Lower lobe of right lung (tissue), 2 donors: ENCODE results near the gene GOLGA8J. TPM values are rescaled to one million over a fixed set of nuclear protein-coding genes. Genes with fewer than 3 reads are reported as not detected.
"Not testable (repeated sequence)": the region's sequence is repeated elsewhere in the genome, so short reads cannot be mapped to it uniquely, and the experiment has no call there.

ENCODE experiments used
- ATAC-seq, 2 donors: fragments of 200-7000 bp; cut with Tn5 transposase; one replicate each; pipeline ENCODE4 v1.9.1; 2020 to 2022; ENCODE audit warnings: mild to moderate bottlenecking in 2 of 2, moderate library complexity in 2 of 2
- DNase-seq: peaks from one replicate; pipeline ENCODE4 v3.0.0-alpha.2; 2020
- H3K27ac ChIP-seq: fragments of 200-600 bp; one replicate; pipeline ENCODE4 v1.8.0; 2022
- H3K27me3 ChIP-seq: fragments of 200-600 bp; one replicate; pipeline ENCODE4 v1.8.0; 2022; ENCODE audit warnings: low read depth
- H3K36me3 ChIP-seq: fragments of 200-600 bp; one replicate; pipeline ENCODE4 v1.8.0; 2022; ENCODE audit warnings: mild to moderate bottlenecking
- H3K4me1 ChIP-seq: fragments of 200-600 bp; one replicate; pipeline ENCODE4 v1.8.0; 2022
- H3K4me3 ChIP-seq: fragments of 200-600 bp; one replicate; pipeline ENCODE4 v1.8.0; 2022; ENCODE audit warnings: mild to moderate bottlenecking
- H3K9me3 ChIP-seq: fragments of 200-600 bp; one replicate; pipeline ENCODE4 v1.8.0; 2022
- CTCF ChIP-seq: fragments of 200-600 bp; IDR thresholded peaks from one replicate; pipeline ENCODE4 v1.8.0; 2022; ENCODE audit warnings: antibody characterized with exemption, mild to moderate bottlenecking
- intact Hi-C: fragments of 100-400 bp; cut with DNase I; formaldehyde crosslinking; loops from one replicate; pipeline ENCODE4 v1.11.0; 2022
- total RNA-seq: library from RNA; stranded (reverse); fragmentation: NEBNext Ultra II Directional; extraction: Animal tissue kit (Norgen Biotek cat#: 25700); gene quantifications from one replicate; pipeline ENCODE4 v1.2.1, GENCODE V29; 2021
- donor health status: DM: no; HTN: yes; CAD: no; lungs with severe emphysema.

GOLGA8J gene
- total RNA-seq, 1 donor from 2014 or later = 0.59 TPM

DNA sequence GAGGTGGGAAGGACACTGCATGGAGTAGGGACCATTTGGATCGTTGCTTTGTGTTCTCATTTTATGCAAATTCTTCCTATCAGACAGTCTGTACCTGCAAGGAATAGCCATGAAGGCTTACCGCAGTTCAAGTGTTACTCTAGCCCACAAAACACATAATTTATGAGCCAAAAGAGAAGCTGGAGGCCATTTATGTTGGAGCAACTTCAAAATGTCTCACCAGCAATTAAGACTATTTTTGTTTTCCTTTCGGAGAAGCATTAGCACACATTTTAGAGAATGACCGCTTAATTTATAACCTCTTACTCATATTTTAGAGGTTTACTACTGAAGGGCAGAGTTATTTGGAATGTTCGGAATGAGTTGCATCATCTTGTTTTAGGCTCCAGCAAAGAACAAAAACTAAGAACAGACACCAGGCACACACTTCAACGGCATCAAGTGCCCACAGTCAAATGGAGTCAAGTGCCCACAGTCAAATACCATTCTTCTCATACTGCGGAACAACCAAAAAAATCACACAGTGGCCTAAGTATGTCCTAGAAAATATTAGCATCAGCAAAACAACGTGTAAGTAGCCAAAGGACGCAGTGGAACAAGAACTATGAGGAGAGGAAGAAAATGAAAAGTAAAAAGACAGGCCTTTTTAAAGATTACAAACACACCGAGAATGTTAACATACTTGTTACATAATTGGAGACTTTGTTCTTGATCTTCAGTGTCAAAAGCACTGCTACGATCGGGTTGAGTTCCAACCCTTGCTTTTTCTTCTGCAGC lies 17.5 kb upstream of the GOLGA8J start:
- no peaks in the 10 kb centered on the region for H3K9me3 ChIP-seq
- H3K4me3 ChIP-seq = no peak overlapping the region
- peaks cover 3% of the 10 kb centered on the region for H3K4me1 ChIP-seq
- no peaks in the 10 kb centered on the region for H3K36me3 ChIP-seq
- DNase-seq (no peak), ATAC-seq (peak; percentile 92 to 94)
- intact Hi-C loops = no loop called here
- TF ChIP-seq CTCF = no peak
- no peaks in the 10 kb centered on the region for H3K27me3 ChIP-seq
- H3K27ac ChIP-seq = peak overlapping the region; percentile 67

GRCh38 chr15:30068326-30068725 lies 14.4 kb upstream of the GOLGA8J start:
- no peak overlapping the region for H3K27ac ChIP-seq
- intact Hi-C loops = no loop called here

DNA sequence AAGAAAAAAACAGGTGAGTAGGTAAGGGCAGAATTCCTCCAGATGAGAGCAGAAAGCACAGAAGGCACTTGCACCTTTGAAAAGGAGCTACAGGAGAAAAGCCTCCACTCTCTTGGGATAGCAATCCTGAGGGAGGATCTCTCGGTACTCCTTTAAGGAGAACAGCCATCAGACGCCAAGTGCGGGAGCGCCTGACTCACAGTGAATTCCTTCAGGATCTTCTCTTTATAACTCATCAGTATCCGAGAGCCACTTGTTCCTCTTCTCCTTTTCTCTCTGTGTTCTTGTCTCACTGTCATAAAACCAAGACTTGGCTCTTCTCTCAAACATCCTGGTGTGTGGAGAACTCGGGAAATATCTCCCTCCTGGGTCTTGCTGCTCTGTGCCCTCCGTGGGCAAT lies 10.1 kb upstream of the GOLGA8J start:
- Histone ChIP-seq H3K27ac (no peak overlapping the region), H3K27me3 (no peaks in the 10 kb centered on the region), H3K9me3 (no peaks in the 10 kb centered on the region), H3K4me1 (no peaks in the 10 kb centered on the region), H3K4me3 (no peak overlapping the region), H3K36me3 (no peaks in the 10 kb centered on the region)
- no peak for TF ChIP-seq CTCF
- intact Hi-C loops = no loop called here
- DNase-seq = no peak
- no peak for ATAC-seq

More at GRCh38 chr15:30068326-30068725, 14.4 kb upstream of the GOLGA8J start:
- H3K9me3 ChIP-seq = no peaks in the 10 kb centered on the region
- DNase-seq = no peak
- no peak for TF ChIP-seq CTCF
- no peak for ATAC-seq
- no peak overlapping the region for H3K4me3 ChIP-seq
- no peaks in the 10 kb centered on the region for H3K27me3 ChIP-seq
- H3K4me1 ChIP-seq = peaks cover 3% of the 10 kb centered on the region
- H3K36me3 ChIP-seq = no peaks in the 10 kb centered on the region

- no peak for DNase-seq
- H3K4me3 ChIP-seq = no peak overlapping the region
- ATAC-seq = peak; percentile 41 to 55
- no peaks in the 10 kb centered on the region for H3K27me3 ChIP-seq
- no peak overlapping the region for H3K27ac ChIP-seq
- H3K36me3 ChIP-seq = no peaks in the 10 kb centered on the region
- no peaks in the 10 kb centered on the region for H3K4me1 ChIP-seq
- intact Hi-C loops = no loop called here
- TF ChIP-seq CTCF = no peak
- H3K9me3 ChIP-seq = no peaks in the 10 kb centered on the region
Measured at GRCh38 chr15:30073915-30074314, 8.8 kb upstream of the GOLGA8J start.

GRCh38 chr15:30080816-30081215 lies 1.9 kb upstream of the GOLGA8J start:
- H3K27ac ChIP-seq, DNase-seq, H3K4me1 ChIP-seq, H3K27me3 ChIP-seq, intact Hi-C loops, H3K4me3 ChIP-seq, H3K36me3 ChIP-seq, H3K9me3 ChIP-seq, ATAC-seq: not testable (repeated sequence)

- H3K4me1 ChIP-seq, H3K27ac ChIP-seq, intact Hi-C loops, H3K27me3 ChIP-seq, H3K4me3 ChIP-seq, H3K36me3 ChIP-seq, H3K9me3 ChIP-seq, DNase-seq, ATAC-seq: not testable (repeated sequence)
Measured at GRCh38 chr15:30097827-30098226, 15.1 kb downstream of the GOLGA8J start.

GRCh38 chr15:30102890-30103289 lies 20.1 kb downstream of the GOLGA8J start:
- ATAC-seq = peak in 1 of 2 donors; percentile 16

DNA sequence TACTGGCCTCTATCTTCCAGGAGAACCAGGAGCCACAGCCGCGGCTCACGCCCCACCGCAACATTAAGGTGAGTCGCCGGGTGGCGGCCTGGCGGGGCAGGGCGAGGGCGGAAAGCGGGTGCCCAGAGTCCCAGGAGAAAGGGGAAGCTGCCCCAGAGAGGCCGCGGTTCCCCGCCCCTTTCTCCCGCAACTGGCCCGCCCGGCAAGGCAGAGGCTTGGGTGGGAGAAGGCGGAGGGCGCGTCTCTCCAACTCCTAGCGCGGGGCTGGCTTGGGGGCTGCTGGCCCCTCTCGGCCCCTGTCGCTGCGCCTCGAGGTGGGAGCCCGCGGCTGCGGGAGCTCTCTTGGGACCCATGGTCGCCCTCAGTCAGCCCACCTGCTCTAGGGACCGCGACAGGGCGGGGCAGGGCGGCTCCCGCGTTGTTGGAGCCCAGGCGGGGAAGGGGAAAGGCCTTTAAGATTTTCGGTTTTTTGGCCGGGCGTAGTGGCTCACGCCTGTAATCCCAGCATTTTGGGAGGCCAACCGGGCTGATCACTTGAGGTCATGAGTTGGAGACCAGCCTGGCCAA lies 21.3 kb downstream of the GOLGA8J start:
- DNase-seq, H3K27ac ChIP-seq, H3K9me3 ChIP-seq, intact Hi-C loops, H3K36me3 ChIP-seq, H3K4me1 ChIP-seq, H3K27me3 ChIP-seq: not testable (repeated sequence)
- H3K4me3 ChIP-seq = peak overlapping the region; percentile 27
- peak; percentile 94 to 95 for ATAC-seq

More at GRCh38 chr15:30102890-30103289, 20.1 kb downstream of the GOLGA8J start:
- H3K4me1 ChIP-seq, H3K9me3 ChIP-seq, DNase-seq, H3K36me3 ChIP-seq, intact Hi-C loops, H3K27ac ChIP-seq, H3K27me3 ChIP-seq, H3K4me3 ChIP-seq: not testable (repeated sequence)

DNA sequence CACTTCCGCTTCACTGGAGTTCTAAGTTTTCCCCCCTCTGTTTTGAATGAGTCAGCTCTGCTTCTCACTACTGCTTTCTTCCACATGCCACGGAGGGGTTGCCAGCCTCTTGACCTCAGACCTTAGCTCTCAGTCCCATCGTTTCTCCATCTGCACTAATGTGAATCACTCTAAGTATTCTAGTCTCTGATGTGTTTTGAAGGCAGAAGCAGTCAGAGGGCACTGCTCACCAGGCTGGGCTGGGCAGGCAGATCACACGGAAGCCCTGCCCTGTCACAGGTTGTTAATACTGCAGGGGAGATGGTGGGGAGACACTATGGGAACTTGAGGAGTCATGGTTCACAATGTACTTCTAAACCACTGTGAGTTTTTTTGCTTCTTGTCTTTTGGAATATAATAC lies 27.8 kb downstream of the GOLGA8J start:
- H3K4me3 ChIP-seq, H3K27me3 ChIP-seq, H3K4me1 ChIP-seq, H3K36me3 ChIP-seq, ATAC-seq, H3K9me3 ChIP-seq, DNase-seq, intact Hi-C loops, H3K27ac ChIP-seq: not testable (repeated sequence)

DNA sequence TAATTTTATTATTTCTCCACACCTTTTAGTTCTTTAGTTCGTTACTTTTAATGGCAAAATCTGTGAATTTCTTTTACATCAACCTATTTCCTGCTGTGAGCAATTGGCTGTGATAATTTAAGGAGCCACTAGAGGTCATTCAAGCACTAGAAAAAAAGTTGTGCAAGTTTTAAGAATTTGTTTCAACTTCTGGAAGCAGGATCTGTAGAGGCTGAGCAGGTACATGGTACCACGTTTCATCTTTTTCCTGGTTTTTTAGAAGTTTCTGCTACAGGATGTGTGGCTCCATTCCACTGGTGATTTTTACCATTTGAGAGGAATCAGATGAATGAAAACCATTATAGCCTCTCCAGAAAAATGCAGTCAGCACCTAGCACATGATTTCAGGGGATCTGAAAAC lies 47.3 kb downstream of the GOLGA8J start:
- H3K27me3 ChIP-seq, H3K27ac ChIP-seq, H3K36me3 ChIP-seq, H3K9me3 ChIP-seq, intact Hi-C loops, H3K4me3 ChIP-seq, DNase-seq, H3K4me1 ChIP-seq, ATAC-seq: not testable (repeated sequence)
